Astrocyte (in vitro differentiated cells and primary cell): Measurements from ENCODE around the gene HAVCR2.

Experiments used
- EZH2 ChIP-seq: IDR thresholded peaks from 2 replicates; pipeline ENCODE4 v1.6.1; 2012; ENCODE audit warnings: mild to moderate bottlenecking, low read length, inconsistent platforms; ENCODE audit not compliant: insufficient read depth
- TF ChIP-seq, protein P1 (sequence below): IDR thresholded peaks from 2 replicates; pipeline ENCODE4 v1.5.1; 2011; ENCODE audit warnings: low read depth, mild to moderate bottlenecking, inconsistent platforms, low read length, moderate library complexity; ENCODE audit not compliant: insufficient read depth

DNA sequence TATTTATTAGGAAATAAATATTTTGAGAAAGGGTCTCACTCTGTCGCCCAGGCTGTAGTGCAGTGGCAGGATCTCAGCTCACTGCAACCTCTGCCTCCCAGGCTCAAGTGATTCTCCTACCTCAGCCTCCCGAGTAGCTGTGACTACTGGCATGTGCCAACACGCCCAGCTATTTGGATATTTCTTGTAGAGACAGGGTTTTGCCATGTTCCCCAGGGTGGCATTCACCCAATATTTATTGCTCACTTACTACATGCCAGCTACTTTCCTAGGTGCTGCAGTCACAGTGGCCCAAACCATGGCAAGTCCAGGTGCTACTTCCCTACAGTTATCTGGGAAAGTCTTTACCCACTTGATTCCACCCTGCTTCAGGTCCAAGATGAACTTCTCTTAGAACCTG, 42.2 kb upstream of the HAVCR2 start:
- TF ChIP-seq, protein P1, sequence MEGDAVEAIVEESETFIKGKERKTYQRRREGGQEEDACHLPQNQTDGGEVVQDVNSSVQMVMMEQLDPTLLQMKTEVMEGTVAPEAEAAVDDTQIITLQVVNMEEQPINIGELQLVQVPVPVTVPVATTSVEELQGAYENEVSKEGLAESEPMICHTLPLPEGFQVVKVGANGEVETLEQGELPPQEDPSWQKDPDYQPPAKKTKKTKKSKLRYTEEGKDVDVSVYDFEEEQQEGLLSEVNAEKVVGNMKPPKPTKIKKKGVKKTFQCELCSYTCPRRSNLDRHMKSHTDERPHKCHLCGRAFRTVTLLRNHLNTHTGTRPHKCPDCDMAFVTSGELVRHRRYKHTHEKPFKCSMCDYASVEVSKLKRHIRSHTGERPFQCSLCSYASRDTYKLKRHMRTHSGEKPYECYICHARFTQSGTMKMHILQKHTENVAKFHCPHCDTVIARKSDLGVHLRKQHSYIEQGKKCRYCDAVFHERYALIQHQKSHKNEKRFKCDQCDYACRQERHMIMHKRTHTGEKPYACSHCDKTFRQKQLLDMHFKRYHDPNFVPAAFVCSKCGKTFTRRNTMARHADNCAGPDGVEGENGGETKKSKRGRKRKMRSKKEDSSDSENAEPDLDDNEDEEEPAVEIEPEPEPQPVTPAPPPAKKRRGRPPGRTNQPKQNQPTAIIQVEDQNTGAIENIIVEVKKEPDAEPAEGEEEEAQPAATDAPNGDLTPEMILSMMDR, result no peak
- TF ChIP-seq EZH2, result no peak
